ENCODE measurements around the gene FEZ2. TPM values are rescaled to one million over a fixed set of nuclear protein-coding genes. Genes with fewer than 3 reads are reported as not detected.

Gene FEZ2
- total and polyA plus RNA-seq, 2 donors from 2014 or later: 46.4 to 48.3 TPM

- H3K27me3 ChIP-seq (ENCODE audit: control insufficient read depth, insufficient read depth, low read length): no peaks in the 10 kb centered on the region
- no peak overlapping the region for H3K27ac ChIP-seq (ENCODE audit: low read depth in 2 of 2, low read length in 2 of 2)
- peaks cover 7 to 14% (median 10%) of the 10 kb centered on the region in 3 donors for H3K36me3 ChIP-seq (ENCODE audit: control insufficient read depth in 2 of 3, insufficient read depth in 3 of 3, low read length in 3 of 3)
- no peaks in the 10 kb centered on the region for H3K4me1 ChIP-seq (ENCODE audit: control insufficient read depth in 2 of 3, insufficient read depth in 2 of 3, low read depth in 1 of 3, low read length in 3 of 3)
- H3K9ac ChIP-seq (ENCODE audit: low read length in 3 of 3): no peak overlapping the region
- intact Hi-C loops (cut with DNase I): no loop called here
- TF ChIP-seq CTCF (IDR thresholded peaks at IDR 0.05; ENCODE audit: borderline replicate concordance, extremely low read depth, insufficient read depth): no peak
- FAIRE-seq (no peak), DNase-seq (no peak)
- H3K4me3 ChIP-seq (ENCODE audit: low read length in 3 of 3): no peak overlapping the region
- H3K9me3 ChIP-seq (ENCODE audit: control insufficient read depth in 2 of 3, insufficient read depth in 1 of 3, low read length in 3 of 3): no peaks in the 10 kb centered on the region
These were observed 42.2 kb downstream of the FEZ2 start for GRCh38 chr2:36555789-36556188.

- intact Hi-C loops (cut with DNase I): no loop called here
These were observed 43.4 kb downstream of the FEZ2 start for GRCh38 chr2:36554531-36554930.

GRCh38 chr2:36553683-36554082 is 44.3 kb downstream of the FEZ2 start:
- intact Hi-C loops (cut with DNase I): no loop called here
- FAIRE-seq: no peak
- Histone ChIP-seq H3K27ac (ENCODE audit: low read depth in 2 of 2, low read length in 2 of 2) (no peak overlapping the region), H3K36me3 (ENCODE audit: control insufficient read depth in 2 of 3, insufficient read depth in 3 of 3, low read length in 3 of 3) (peaks cover 5 to 15% (median 7%) of the 10 kb centered on the region in 3 donors), H3K4me1 (ENCODE audit: control insufficient read depth in 2 of 3, insufficient read depth in 2 of 3, low read depth in 1 of 3, low read length in 3 of 3) (peaks cover 0 to 2% (median 1%) of the 10 kb centered on the region in 3 donors), H3K9ac (ENCODE audit: low read length in 3 of 3) (no peak overlapping the region), H3K27me3 (ENCODE audit: control insufficient read depth, insufficient read depth, low read length) (no peaks in the 10 kb centered on the region), H3K4me3 (ENCODE audit: low read length in 3 of 3) (no peak overlapping the region), H3K9me3 (ENCODE audit: control insufficient read depth in 2 of 3, insufficient read depth in 1 of 3, low read length in 3 of 3) (no peaks in the 10 kb centered on the region)
- no peak for DNase-seq
- TF ChIP-seq CTCF (IDR thresholded peaks at IDR 0.05; ENCODE audit: borderline replicate concordance, extremely low read depth, insufficient read depth): no peak

More at GRCh38 chr2:36554531-36554930, 43.4 kb downstream of the FEZ2 start:
- H3K9ac ChIP-seq (ENCODE audit: low read length in 3 of 3): no peak overlapping the region
- no peak for TF ChIP-seq CTCF (IDR thresholded peaks at IDR 0.05; ENCODE audit: borderline replicate concordance, extremely low read depth, insufficient read depth)
- H3K9me3 ChIP-seq (ENCODE audit: control insufficient read depth in 2 of 3, insufficient read depth in 1 of 3, low read length in 3 of 3): no peaks in the 10 kb centered on the region
- DNase-seq: no peak
- peaks cover 0 to 2% (median 0%) of the 10 kb centered on the region in 3 donors for H3K4me1 ChIP-seq (ENCODE audit: control insufficient read depth in 2 of 3, insufficient read depth in 2 of 3, low read depth in 1 of 3, low read length in 3 of 3)
- peaks cover 7 to 10% (median 10%) of the 10 kb centered on the region in 3 donors for H3K36me3 ChIP-seq (ENCODE audit: control insufficient read depth in 2 of 3, insufficient read depth in 3 of 3, low read length in 3 of 3)
- H3K4me3 ChIP-seq (ENCODE audit: low read length in 3 of 3): no peak overlapping the region
- H3K27me3 ChIP-seq (ENCODE audit: control insufficient read depth, insufficient read depth, low read length): no peaks in the 10 kb centered on the region
- no peak for FAIRE-seq
- H3K27ac ChIP-seq (ENCODE audit: low read depth in 2 of 2, low read length in 2 of 2): no peak overlapping the region

GRCh38 chr2:36550006-36550405 is 48.0 kb downstream of the FEZ2 start:
- Histone ChIP-seq H3K27ac (ENCODE audit: low read depth in 2 of 2, low read length in 2 of 2) (no peak overlapping the region), H3K4me3 (ENCODE audit: low read length in 3 of 3) (no peak overlapping the region), H3K36me3 (ENCODE audit: control insufficient read depth in 2 of 3, insufficient read depth in 3 of 3, low read length in 3 of 3) (peaks cover 7 to 15% (median 15%) of the 10 kb centered on the region in 3 donors), H3K9ac (ENCODE audit: low read length in 3 of 3) (no peak overlapping the region), H3K9me3 (ENCODE audit: control insufficient read depth in 2 of 3, insufficient read depth in 1 of 3, low read length in 3 of 3) (no peaks in the 10 kb centered on the region), H3K4me1 (ENCODE audit: control insufficient read depth in 2 of 3, insufficient read depth in 2 of 3, low read depth in 1 of 3, low read length in 3 of 3) (peaks cover 0 to 3% (median 2%) of the 10 kb centered on the region in 3 donors), H3K27me3 (ENCODE audit: control insufficient read depth, insufficient read depth, low read length) (no peaks in the 10 kb centered on the region)
- no peak for TF ChIP-seq CTCF (IDR thresholded peaks at IDR 0.05; ENCODE audit: borderline replicate concordance, extremely low read depth, insufficient read depth)
- intact Hi-C loops (cut with DNase I): no loop called here
- no peak for FAIRE-seq
- DNase-seq: no peak
